ENCODE results near the gene CYP2W1.

The CYP2W1 gene

GRCh38 chr7:1017586-1018333 is 34.8 kb downstream of the CYP2W1 start:
- DNase-seq (ENCODE audit: low read depth): no peak

- DNase-seq (ENCODE audit: low read depth): no peak
Observed at GRCh38 chr7:1018334-1018695, 35.3 kb downstream of the CYP2W1 start.

GRCh38 chr7:1019255-1019785 is 36.3 kb downstream of the CYP2W1 start:
- DNase-seq (ENCODE audit: low read depth): no peak

GRCh38 chr7:1019789-1020610 is 37.0 kb downstream of the CYP2W1 start:
- no peak for DNase-seq (ENCODE audit: low read depth)

- no peak for DNase-seq (ENCODE audit: low read depth)
Observed at GRCh38 chr7:1020849-1021251, 37.9 kb downstream of the CYP2W1 start.

GRCh38 chr7:1021366-1021765 is 38.4 kb downstream of the CYP2W1 start:
- DNase-seq (ENCODE audit: low read depth): no peak

GRCh38 chr7:1021931-1022330 is 39.0 kb downstream of the CYP2W1 start:
- DNase-seq (ENCODE audit: low read depth): no peak

- DNase-seq (ENCODE audit: low read depth): no peak
Observed at GRCh38 chr7:1022356-1022755, 39.4 kb downstream of the CYP2W1 start.

- no peak for DNase-seq (ENCODE audit: low read depth)
Observed at GRCh38 chr7:1022801-1023465, 40.0 kb downstream of the CYP2W1 start.

GRCh38 chr7:1024331-1024841 is 41.4 kb downstream of the CYP2W1 start:
- no peak for DNase-seq (ENCODE audit: low read depth)

GRCh38 chr7:1024876-1025742 is 42.1 kb downstream of the CYP2W1 start:
- DNase-seq (ENCODE audit: low read depth): no peak

- no peak for DNase-seq (ENCODE audit: low read depth)
Observed at GRCh38 chr7:1025743-1026581, 43.0 kb downstream of the CYP2W1 start.

GRCh38 chr7:1026721-1027161 is 43.8 kb downstream of the CYP2W1 start:
- DNase-seq (ENCODE audit: low read depth): no peak

GRCh38 chr7:1027242-1028043 is 44.5 kb downstream of the CYP2W1 start:
- peak; percentile 32 for DNase-seq (ENCODE audit: low read depth)

- peak; percentile 80 for DNase-seq (ENCODE audit: low read depth)
Observed at GRCh38 chr7:1028044-1028770, 45.2 kb downstream of the CYP2W1 start.

GRCh38 chr7:1028775-1029636 is 46.0 kb downstream of the CYP2W1 start:
- peak; percentile 95 for DNase-seq (ENCODE audit: low read depth)

GRCh38 chr7:1029637-1030443 is 46.9 kb downstream of the CYP2W1 start:
- DNase-seq (ENCODE audit: low read depth): no peak
